GM12878 (cell line): ENCODE results near the gene GJB6. TPM values are rescaled to one million over a fixed set of nuclear protein-coding genes. Genes with fewer than 3 reads are reported as not detected.

ENCODE experiments used
- ATAC-seq: fragments of 200-7000 bp; cut with Tn5 transposase; 3 replicates; pipeline ENCODE4 v1.9.1; 2020; ENCODE audit warnings: mild to moderate bottlenecking, moderate library complexity
- BruUV-seq: library from RNA; stranded (reverse); fragments of 400-500 nt; replicated peaks from 2 replicates; lab custom pipeline; 2021; lab: Mats Ljungman, UMichigan
- CTCF ChIA-PET: fragments of 300-600 bp; sonication (Branson Sonifier 250); formaldehyde crosslinking; extraction: SDS; loops from one replicate; lab custom pipeline; 2021; ENCODE audit warnings: inconsistent platforms; lab: Yijun Ruan, JAX
- POLR2A ChIA-PET: fragments of 350-600 bp; formaldehyde crosslinking; extraction: SDS; loops from one replicate; lab custom pipeline; 2021; ENCODE audit warnings: inconsistent platforms; lab: Charles Lee
- RAD21 ChIA-PET: fragments of 300-600 bp; sonication (Branson Sonifier 250); formaldehyde crosslinking; loops from one replicate; lab custom pipeline; 2023; ENCODE audit warnings: antibody characterized with exemption; ENCODE audit not compliant: unreplicated experiment; lab: Charles Lee
- SMC1A ChIA-PET: fragments of 300-600 bp; sonication (Branson Sonifier 250); formaldehyde crosslinking; loops from one replicate; lab custom pipeline; 2023; ENCODE audit not compliant: unreplicated experiment, uncharacterized antibody; lab: Charles Lee
- DNase-seq: peaks from one replicate; pipeline ENCODE4 v3.0.0-alpha.2; 2011; ENCODE audit warnings: low read depth, low spot score
- FAIRE-seq: peaks from 3 replicates; lab custom pipeline; 2011; peaks lifted over from hg19 to GRCh38; lab: Jason Lieb, UNC
- H2AFZ ChIP-seq: 2 replicates; pipeline ENCODE4 v1.6.0; 2011; ENCODE audit warnings: low read depth, low read length, control low read depth; ENCODE audit not compliant: control insufficient read depth
- H3K27ac ChIP-seq: 2 replicates; pipeline ENCODE4 v1.5.1; 2011; ENCODE audit warnings: control low read depth; ENCODE audit not compliant: control insufficient read depth, insufficient read depth
- H3K27me3 ChIP-seq, 2 experiments: replicated peaks in 1 of 2; 2 replicates each; pipeline versions ENCODE4 v1.6.0 to v1.6.1; 2011; ENCODE audit warnings: low read length in 1 of 2; ENCODE audit not compliant: control insufficient read depth in 2 of 2, insufficient read depth in 2 of 2
- H3K36me3 ChIP-seq, 2 experiments: 2 replicates each; pipeline ENCODE4 v1.5.1; 2011; ENCODE audit warnings: low read length in 1 of 2; ENCODE audit not compliant: control insufficient read depth in 2 of 2, insufficient read depth in 2 of 2
- H3K4me1 ChIP-seq: 2 replicates; pipeline ENCODE4 v1.6.1; 2011; ENCODE audit warnings: mild to moderate bottlenecking, low read length, moderate library complexity, mixed read lengths; ENCODE audit not compliant: control insufficient read depth, insufficient read depth
- H3K4me2 ChIP-seq: 2 replicates; pipeline ENCODE4 v1.6.0; 2011; ENCODE audit warnings: control low read depth; ENCODE audit not compliant: control insufficient read depth, insufficient read depth
- H3K4me3 ChIP-seq: fragments of 200-600 bp; sonication (generic); 2 replicates; pipeline ENCODE4 v1.5.1; 2016
- H3K79me2 ChIP-seq: 2 replicates; pipeline ENCODE4 v1.6.0; 2011; ENCODE audit warnings: low read length; ENCODE audit not compliant: control insufficient read depth, insufficient read depth
- H3K9ac ChIP-seq: 2 replicates; pipeline ENCODE4 v1.8.0; 2011; ENCODE audit warnings: low read length, control low read depth, mixed read lengths; ENCODE audit not compliant: control insufficient read depth, insufficient read depth
- H3K9me3 ChIP-seq: replicated peaks from 3 replicates; pipeline ENCODE4 v1.5.1; 2011; ENCODE audit warnings: mild to moderate bottlenecking, low read length; ENCODE audit not compliant: control insufficient read depth, insufficient read depth
- H4K20me1 ChIP-seq: 2 replicates; pipeline ENCODE4 v1.6.0; 2011; ENCODE audit not compliant: control insufficient read depth, insufficient read depth
- ASH2L ChIP-seq: fragments of 300-600, 200-600 bp; sonication (generic); IDR thresholded peaks from 2 replicates; pipeline ENCODE4 v1.6.1; 2017; ENCODE audit warnings: low read depth, mild to moderate bottlenecking, borderline replicate concordance
- IKZF1 ChIP-seq: fragments of 450-650 bp; conservative IDR thresholded peaks from 2 replicates; pipeline ENCODE4 v1.6.1; 2017; ENCODE audit warnings: antibody characterized with exemption, mild to moderate bottlenecking
- MYB ChIP-seq: fragments of 150-350 bp; IDR thresholded peaks from 2 replicates; pipeline ENCODE4 v1.6.1; 2014; ENCODE audit warnings: mild to moderate bottlenecking, low read depth, low read length, borderline replicate concordance
- NFYA ChIP-seq: IDR thresholded peaks from 2 replicates; pipeline ENCODE4 v1.6.1; 2011; ENCODE audit warnings: low read depth, mild to moderate bottlenecking, low read length, improper control_type of control experiment, borderline replicate concordance
- NFYB ChIP-seq: IDR thresholded peaks from 2 replicates; pipeline ENCODE4 v1.6.1; 2011; ENCODE audit warnings: low read depth, mild to moderate bottlenecking, low read length, improper control_type of control experiment, moderate library complexity; ENCODE audit not compliant: insufficient read depth
- PML ChIP-seq: IDR thresholded peaks from 2 replicates; pipeline ENCODE4 v1.6.1; 2012; ENCODE audit warnings: low read length, inconsistent platforms
- SIN3A ChIP-seq: IDR thresholded peaks from 2 replicates; pipeline ENCODE4 v1.6.1; 2012; ENCODE audit warnings: low read depth, low read length, improper control_type of control experiment
- WGBS: methylation state at CpG from one replicate; pipeline ENCODE4 v1.1.6; 2016; ENCODE audit warnings: low lambda C conversion rate; ENCODE audit not compliant: insufficient replicate concordance, insufficient coverage; ENCODE audit errors: missing lambda C conversion rate; 5-methylcytosine and 5-hydroxymethylcytosine counted together
- in situ Hi-C: fragments of 300-500 bp; cut with MboI; formaldehyde crosslinking; loops from 9 replicates; pipeline ENCODE4 v1.14.3; 2018; ENCODE audit warnings: mixed read lengths
- intact Hi-C: fragments of 100-400 bp; cut with micrococcal nuclease; formaldehyde crosslinking; loops from one replicate; pipeline ENCODE4 v1.14.2; 2022; ENCODE audit not compliant: unreplicated experiment
- polyA plus RNA-seq, 11 experiments: library from polyadenylated mRNA; depleted of rRNA in 4 of 11; unstranded in 6 of 11; stranded (reverse) in 5 of 11; fragments of >200 nt; fragmentation: Nextera tagmentation in 4 of 11; fragmentation: Illumina TruSeq in 1 of 11; extraction: Ambion mirVana in 4 of 11; extraction: Trizol in 1 of 11; gene quantifications; 1 replicate in 1 of 11; 2 replicates in 10 of 11; pipeline versions ENCODE4 v1.2.1 to v1.2.3, GENCODE V29; 2011 to 2016; ENCODE audit warnings: inconsistent platforms in 2 of 11, missing spikeins in 2 of 11, low read depth in 1 of 11
- total RNA-seq, 4 experiments: library from RNA; depleted of rRNA in 3 of 4; stranded (reverse); fragments of >200 nt in 3 of 4; fragmentation: Illumina TruSeq in 1 of 4; extraction: Trizol in 1 of 4; gene quantifications; 2 replicates each; pipeline versions ENCODE4 v1.2.1 to v1.2.3, GENCODE V29; 2013 to 2021
- TF ChIP-seq, protein P1 (sequence below): IDR thresholded peaks from 2 replicates; pipeline ENCODE4 v1.6.1; 2011; ENCODE audit warnings: low read depth, mild to moderate bottlenecking, low read length, moderate library complexity, borderline replicate concordance; ENCODE audit errors: extremely low read depth
- TF ChIP-seq, protein P2 (sequence below): fragments of 450-650 bp; formaldehyde crosslinking; IDR thresholded peaks from 2 replicates; pipeline ENCODE4 v1.4.0; 2022; ENCODE audit warnings: mild to moderate bottlenecking, moderate library complexity
- TF ChIP-seq, protein P3 (sequence below): fragments of 450-650 bp; formaldehyde crosslinking; IDR thresholded peaks from 2 replicates; pipeline ENCODE4 v1.5.0; 2022; ENCODE audit warnings: mild to moderate bottlenecking, missing genetic modification characterization

Gene GJB6
- total and polyA plus RNA-seq, 10 of the 15 experiments (the other 5 are each of a cell fraction or from before 2014, with no cell fraction given), result 0.03 TPM; not detected in 9

DNA sequence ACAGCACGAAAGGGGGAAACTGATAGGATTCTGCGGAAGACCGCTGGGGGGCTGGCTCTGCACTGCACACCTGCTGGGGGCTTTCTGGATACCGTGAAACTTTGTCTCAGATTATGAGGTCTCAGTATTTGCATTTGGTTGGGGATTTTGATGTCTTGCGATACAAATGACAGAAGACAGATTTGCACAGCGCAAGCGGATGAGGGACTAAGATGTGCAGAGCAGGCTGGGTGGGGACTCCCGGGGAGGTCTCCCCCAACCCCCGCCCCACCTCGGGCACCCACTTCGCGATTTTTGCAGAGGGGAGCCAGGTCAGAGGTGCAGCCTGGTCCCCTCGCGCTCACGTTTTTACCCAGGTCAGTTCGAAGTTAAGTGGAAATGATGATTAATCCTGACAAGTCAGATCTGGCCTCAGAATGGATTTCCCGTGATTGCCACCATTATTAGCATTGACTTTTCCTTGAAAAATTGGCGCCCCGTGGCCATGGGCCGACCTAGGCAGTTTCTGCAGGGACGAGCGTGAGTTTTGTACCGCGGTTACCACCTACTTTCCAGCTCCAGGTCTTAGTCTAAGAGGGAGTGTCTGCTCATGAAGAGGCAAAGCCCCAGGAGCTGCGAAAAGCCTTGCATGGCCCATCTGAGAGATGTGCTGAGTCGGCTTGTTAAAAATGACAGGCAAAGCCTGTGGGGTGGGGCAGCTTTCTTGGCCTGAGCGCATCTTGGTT lies 38.0 kb downstream of the GJB6 start:
- H3K4me2 ChIP-seq, result peak overlapping the region; percentile 91
- no peaks in the 10 kb centered on the region for H4K20me1 ChIP-seq
- in situ Hi-C loops, result loop anchor here (25.0 kb wide), 1 partner anchor 643 kb away; no protein-coding TSS in a partner anchor
- peaks cover 12% of the 10 kb centered on the region for H3K4me1 ChIP-seq
- ChIA-PET SMC1A (interaction anchor here (1.2 kb wide), 1 partner anchor 298 kb away, joined by 3 read pairs; no protein-coding TSS in a partner anchor), RAD21 (interaction anchor here (1.6 kb wide), 1 partner anchor 731 kb away, joined by 6 read pairs; no protein-coding TSS in a partner anchor), CTCF (interaction anchor here (5.0 to 6.6 kb wide), 2 partner anchors 10 to 296 kb away, joined by 67 to 101 read pairs; no protein-coding TSS in a partner anchor), POLR2A (no interaction called here)
- no peak overlapping the region for H3K27ac ChIP-seq
- no TSS peak for BruUV-seq
- 8% methylated on average over 27 of the region's 27 CpGs for WGBS
- TF ChIP-seq MYB (no peak), NFYA (no peak), ASH2L (no peak), PML (no peak), SIN3A (no peak), IKZF1 (no peak), NFYB (no peak)
- TF ChIP-seq, protein P1, sequence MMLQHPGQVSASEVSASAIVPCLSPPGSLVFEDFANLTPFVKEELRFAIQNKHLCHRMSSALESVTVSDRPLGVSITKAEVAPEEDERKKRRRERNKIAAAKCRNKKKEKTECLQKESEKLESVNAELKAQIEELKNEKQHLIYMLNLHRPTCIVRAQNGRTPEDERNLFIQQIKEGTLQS, result no peak
- TF ChIP-seq, protein P2, sequence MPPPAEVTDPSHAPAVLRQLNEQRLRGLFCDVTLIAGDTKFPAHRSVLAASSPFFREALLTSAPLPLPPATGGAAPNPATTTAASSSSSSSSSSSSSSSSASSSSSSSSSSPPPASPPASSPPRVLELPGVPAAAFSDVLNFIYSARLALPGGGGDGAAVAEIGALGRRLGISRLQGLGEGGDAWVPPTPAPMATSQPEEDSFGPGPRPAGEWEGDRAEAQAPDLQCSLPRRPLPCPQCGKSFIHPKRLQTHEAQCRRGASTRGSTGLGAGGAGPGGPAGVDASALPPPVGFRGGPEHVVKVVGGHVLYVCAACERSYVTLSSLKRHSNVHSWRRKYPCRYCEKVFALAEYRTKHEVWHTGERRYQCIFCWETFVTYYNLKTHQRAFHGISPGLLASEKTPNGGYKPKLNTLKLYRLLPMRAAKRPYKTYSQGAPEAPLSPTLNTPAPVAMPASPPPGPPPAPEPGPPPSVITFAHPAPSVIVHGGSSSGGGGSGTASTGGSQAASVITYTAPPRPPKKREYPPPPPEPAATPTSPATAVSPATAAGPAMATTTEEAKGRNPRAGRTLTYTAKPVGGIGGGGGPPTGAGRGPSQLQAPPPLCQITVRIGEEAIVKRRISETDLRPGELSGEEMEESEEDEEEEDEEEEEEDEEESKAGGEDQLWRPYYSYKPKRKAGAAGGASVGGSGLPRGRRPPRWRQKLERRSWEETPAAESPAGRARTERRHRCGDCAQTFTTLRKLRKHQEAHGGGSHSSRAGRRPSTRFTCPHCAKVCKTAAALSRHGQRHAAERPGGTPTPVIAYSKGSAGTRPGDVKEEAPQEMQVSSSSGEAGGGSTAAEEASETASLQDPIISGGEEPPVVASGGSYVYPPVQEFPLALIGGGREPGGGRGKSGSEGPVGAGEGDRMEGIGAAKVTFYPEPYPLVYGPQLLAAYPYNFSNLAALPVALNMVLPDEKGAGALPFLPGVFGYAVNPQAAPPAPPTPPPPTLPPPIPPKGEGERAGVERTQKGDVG, result no peak
- TF ChIP-seq, protein P3, sequence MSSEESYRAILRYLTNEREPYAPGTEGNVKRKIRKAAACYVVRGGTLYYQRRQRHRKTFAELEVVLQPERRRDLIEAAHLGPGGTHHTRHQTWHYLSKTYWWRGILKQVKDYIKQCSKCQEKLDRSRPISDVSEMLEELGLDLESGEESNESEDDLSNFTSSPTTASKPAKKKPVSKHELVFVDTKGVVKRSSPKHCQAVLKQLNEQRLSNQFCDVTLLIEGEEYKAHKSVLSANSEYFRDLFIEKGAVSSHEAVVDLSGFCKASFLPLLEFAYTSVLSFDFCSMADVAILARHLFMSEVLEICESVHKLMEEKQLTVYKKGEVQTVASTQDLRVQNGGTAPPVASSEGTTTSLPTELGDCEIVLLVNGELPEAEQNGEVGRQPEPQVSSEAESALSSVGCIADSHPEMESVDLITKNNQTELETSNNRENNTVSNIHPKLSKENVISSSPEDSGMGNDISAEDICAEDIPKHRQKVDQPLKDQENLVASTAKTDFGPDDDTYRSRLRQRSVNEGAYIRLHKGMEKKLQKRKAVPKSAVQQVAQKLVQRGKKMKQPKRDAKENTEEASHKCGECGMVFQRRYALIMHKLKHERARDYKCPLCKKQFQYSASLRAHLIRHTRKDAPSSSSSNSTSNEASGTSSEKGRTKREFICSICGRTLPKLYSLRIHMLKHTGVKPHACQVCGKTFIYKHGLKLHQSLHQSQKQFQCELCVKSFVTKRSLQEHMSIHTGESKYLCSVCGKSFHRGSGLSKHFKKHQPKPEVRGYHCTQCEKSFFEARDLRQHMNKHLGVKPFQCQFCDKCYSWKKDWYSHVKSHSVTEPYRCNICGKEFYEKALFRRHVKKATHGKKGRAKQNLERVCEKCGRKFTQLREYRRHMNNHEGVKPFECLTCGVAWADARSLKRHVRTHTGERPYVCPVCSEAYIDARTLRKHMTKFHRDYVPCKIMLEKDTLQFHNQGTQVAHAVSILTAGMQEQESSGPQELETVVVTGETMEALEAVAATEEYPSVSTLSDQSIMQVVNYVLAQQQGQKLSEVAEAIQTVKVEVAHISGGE (CRISPR knock-in tag), result no peak
- DNase-seq (no peak), ATAC-seq (peak; percentile 58), FAIRE-seq (no peak)
- H3K9ac ChIP-seq, result no peak overlapping the region; the same call in 1 of the 2 replicates
- no peak overlapping the region; the same call in 1 of the 2 replicates for H2AFZ ChIP-seq
- peaks cover 7 to 25% of the 10 kb centered on the region in 2 experiments; a peak in 3 of 4 replicates for H3K27me3 ChIP-seq
- no peaks in the 10 kb centered on the region for H3K36me3 ChIP-seq
- no peaks in the 10 kb centered on the region for H3K79me2 ChIP-seq
- H3K9me3 ChIP-seq, result no peaks in the 10 kb centered on the region
- H3K4me3 ChIP-seq, result peak overlapping the region; percentile 70
- intact Hi-C loops, result loop anchor here (5.0 kb wide), 1 partner anchor 218 kb away; no protein-coding TSS in a partner anchor
